ENCODE results near the gene CIAO3.
A peak's percentile ranks its signal among the peaks of the same experiment; 100 is the strongest.
"Not testable (repeated sequence)": the region's sequence is repeated elsewhere in the genome, so short reads cannot be mapped to it uniquely, and the experiment has no call there.

CIAO3 gene

DNA sequence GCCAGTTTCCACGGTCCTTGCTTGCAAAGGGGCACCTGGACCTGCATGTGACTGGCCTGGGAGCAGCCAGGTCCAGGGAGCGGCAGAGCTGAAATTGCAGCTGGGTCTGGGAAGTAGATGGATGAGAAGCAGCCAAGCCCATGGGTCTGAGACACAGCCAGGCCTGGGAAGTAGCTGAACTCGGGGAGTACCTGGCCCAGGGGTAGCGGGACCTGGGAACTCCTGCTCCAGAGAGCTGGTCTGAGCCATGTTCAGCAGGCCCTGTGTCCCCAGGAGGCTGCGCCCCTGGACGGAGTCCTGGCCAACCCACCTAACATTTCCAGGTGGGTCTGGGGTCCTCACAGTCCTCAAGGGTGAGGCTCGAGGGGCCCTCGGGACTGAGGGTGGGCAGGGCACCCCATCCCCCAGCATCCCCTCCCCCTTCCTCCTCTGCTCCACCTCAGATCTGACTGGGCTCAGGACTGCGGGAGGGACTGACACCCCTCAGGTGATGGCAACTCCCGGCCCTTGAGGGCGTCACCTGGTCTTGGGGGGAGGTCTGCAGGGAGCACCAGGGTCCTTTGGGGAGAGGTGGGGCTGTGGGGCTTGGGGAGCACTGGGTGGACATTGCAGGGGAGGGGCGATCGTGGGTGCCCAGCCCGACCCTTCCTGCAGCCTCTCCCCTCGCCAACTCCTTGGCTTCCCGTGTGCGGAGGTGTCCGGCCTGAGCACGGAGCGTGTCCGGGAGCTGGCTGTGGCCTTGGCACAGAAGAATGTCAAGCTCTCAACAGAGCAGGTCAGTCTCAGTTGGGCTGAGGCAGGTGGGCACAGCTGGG, 22.8 kb upstream of the CIAO3 start:
- DNase-seq, result no peak
- intact Hi-C loops (cut with DNase I), result no loop called here

DNA sequence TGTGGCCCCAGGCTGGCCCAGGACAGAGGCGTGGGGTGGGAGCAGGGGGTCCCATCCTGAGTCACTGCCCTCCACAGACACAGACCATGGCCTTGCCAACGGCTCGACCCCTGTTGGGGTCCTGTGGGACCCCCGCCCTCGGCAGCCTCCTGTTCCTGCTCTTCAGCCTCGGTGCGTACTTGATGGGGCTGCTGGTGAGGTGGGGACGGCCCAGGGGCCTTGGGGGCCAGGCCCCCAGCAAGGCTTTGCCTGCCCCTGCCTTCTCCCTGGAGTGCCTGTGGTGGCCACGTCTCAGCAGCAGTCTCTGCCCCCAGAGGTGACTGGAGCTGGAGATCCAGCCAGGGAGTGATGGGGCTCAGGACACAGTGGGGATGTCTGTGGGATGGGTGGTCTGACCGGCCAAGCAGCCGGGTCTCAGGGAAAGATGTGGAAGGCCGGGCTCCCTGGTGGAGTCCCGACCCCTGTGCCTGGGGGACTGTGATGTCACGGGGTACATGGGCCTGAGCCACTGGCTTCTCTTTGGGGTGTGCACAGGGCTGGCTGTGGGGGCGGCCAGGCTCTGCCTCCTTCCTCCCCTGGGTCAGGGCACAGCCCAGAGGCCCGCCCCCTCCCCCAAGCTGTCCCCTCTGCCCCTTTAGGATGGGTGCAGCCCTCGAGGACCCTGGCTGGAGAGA, 21.9 kb upstream of the CIAO3 start:
- intact Hi-C loops (cut with DNase I), result no loop called here
- DNase-seq, result no peak

DNA sequence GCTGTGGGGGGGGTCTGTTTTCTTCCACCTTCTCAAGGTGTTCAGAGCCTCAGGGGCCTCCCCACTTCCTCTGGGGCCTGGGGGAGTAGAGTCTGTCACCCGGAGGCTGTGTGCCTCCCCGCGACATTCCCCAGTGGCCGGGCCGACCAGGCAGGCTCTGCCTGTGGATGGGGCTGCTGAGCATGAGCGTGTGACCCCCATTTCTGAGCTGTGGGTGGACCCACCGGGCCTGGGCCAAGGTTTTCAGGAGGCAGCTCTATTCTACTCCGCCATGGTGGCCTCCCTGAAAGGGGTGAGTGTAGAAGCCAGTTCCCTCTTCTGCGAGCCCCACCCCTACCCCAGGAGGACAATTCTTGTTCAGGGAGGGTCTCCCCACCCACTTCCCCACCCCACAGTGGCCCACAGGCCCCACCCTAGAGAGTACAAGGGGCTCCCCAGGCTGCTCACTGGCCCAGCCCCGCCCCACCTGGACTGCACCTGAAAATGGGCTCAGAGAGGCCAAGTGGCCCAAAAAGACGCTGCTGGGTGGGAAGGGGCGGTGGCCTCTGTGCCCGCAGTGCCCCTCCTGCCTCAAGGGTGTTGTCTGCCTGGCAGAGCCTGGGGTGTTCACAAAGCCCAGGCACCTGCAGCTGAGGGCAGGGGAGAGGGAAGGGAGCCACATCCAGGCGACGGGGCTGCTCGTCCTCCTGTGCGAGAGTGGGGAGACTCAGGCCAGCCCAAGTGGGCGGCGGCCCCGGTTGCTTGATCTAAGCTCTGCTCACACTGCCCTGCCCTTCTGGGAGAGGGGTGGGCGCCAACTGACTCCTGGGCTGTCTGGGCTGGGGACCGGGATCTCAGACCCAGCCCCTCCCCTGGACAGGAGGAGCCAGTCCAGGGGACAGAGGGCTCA, 21.1 kb upstream of the CIAO3 start:
- intact Hi-C loops (cut with DNase I), result no loop called here
- DNase-seq, result no peak

DNA sequence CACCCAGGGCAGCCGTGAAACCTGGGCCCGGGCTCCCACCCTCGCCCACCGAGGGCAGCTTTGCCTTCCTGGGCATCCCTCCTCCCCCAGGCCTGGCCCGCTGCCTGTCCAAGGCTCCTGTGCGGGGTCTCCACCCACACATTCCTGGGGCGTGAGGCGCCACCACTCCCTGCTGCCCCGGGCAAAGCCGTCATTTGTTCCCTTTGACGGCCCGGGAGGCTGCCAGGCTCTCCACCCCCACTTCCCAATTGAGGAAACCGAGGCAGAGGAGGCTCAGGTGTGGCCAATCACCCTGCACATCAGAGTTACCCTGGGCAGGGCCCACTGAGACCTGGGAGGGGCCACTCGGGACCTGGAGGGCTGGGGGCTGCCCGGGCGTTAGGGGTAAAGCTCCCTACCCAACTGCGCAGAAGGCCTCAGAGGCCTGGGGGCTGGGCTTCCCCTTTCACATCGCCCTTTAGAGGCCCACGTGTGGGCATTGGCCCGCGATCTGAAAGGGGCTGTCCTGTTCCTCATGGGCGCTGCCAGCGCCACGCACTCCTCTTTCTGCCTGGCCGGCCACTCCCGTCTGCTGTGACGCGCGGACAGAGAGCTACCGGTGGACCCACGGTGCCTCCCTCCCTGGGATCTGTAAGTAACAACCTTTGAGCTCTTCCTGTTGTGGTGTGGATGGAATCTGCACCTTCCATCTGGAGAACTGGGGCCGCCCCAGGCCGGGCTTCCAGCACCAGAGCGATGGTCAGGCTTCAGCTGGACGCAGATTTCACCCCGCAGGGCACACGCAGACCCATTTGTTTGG, 19.9 kb upstream of the CIAO3 start, which contains the start of gene MSLN:
Gene MSLN, plus strand, starts transcription at position 190 of the 799 bp plus-strand sequence. CDS start 1,947 bp downstream, outside the sequence.
- intact Hi-C loops (cut with DNase I), result no loop called here
- DNase-seq, result no peak

DNA sequence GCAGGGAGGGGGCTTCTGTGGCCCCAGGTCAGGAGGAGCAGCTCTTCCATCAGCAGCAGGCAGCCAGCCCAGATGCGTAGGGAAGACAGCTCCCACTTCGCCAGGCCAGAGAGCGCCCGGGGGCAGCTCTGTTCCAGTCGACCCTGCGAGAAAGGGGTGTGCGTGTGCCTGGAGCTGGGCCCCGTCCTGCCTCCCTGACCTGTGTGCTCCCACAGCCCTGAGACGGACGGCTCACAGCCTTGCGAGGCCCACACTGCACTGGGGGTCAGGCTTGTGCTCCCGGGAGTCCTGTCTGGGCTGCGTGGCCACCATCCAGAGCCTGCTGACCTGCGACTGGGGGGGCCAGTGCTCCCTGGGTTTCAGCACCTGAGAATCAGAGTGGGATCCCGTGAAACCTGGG, 19.3 kb upstream of the CIAO3 start:
- DNase-seq, result no peak
- intact Hi-C loops (cut with DNase I), result no loop called here

DNA sequence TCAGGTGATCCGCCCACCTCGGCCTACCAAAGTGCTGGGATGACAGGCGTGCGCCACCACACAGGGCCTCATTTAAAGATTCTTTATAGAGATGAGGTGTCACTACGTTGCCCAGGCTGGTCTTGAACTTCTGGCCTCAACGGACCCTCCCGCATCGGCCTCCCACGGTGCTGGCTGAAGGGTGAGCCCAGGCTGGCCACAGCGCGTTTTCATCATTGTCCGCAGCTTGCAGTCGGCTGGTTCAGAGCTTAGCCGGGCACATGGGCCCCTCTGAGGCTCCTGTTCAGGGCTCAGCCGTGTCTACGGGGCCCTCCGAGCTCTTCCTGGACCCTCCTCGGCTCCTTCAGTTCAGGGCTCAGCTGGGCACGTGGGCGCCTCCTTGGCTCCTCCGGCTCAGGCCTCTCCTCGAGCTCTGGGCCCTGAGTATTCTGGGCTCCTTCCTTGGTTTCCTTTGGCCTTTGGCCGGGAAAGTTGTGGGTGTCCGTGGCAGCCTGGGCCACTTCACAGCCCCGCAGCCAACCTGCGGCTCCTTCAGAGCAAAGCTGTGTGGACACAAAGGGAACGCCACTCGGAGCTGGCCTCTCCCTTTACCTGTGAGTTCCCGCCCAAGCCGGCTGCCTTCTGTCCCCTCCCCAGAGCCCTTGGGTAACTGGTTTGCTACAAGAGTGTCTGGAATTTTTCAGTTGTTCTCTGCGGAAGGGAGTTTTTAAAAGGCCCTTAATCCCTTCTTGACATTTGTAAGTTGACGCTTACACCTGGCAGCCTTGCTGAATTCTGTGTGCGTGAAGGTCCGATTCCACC, 18.5 kb upstream of the CIAO3 start:
- intact Hi-C loops (cut with DNase I), result no loop called here
- DNase-seq, result no peak

DNA sequence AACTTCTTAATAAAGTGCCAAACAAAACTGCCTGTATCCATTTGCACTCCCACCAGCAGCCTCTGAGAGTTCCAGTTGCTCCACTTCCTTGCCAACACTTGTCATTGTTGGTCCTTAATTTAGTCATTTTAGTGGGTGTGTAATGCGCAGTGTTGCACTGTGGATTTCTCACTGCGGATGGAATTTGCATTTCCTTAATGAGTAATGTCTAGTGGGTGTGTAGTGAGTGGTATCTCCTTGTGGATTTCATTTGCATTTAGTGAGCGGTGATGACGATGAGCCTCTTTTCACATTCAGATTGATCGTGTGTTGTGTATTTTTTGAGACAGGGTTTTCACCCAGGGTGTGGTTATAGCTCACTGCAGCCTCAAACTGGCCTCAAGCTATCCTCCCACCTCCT, 15.6 kb upstream of the CIAO3 start:
- intact Hi-C loops (cut with DNase I), result no loop called here
- DNase-seq, result no peak

DNA sequence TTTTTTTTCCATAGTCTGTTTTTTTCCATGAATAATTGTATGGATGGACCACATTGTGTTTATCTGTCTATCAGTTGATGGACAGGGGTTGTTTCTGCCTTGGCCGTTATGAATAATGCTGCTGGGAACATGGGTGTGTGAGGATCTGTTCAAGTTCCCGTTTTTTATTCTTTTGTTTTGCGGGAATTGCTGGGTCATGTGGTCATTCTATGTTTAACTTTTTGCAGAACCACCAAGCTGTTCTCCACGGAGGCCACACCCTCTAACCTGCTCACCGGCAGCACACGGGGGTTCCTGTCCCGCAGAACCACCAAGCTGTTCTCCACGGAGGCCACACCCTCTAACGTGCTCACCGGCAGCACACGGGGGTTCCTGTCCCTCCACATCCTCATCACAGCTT, 13.9 kb upstream of the CIAO3 start:
- no peak for DNase-seq
- intact Hi-C loops (cut with DNase I), result no loop called here

DNA sequence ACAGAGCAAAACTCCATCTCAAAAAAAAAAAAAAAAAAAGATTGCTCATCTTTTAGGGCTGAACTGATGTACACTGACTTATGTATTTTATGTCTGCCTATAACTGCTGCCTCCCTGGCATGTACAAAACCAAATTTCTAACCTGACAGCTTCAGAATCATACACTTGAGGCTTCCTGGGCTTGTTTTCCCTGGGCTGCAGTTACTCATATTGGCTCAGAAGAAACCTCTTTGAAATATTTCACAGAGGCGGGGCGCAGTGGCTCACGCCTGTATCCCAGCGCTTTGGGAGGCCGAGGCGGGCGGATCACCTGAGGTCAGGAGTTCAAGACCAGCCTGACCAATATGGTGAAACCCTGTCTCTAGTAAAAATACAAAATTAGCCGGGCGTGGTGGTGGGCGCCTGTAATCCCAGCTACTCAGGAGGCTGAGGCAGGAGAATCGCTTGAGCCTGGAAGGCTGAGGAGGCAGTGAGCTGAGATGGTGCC, 13.4 kb upstream of the CIAO3 start:
- intact Hi-C loops (cut with DNase I); DNase-seq: not testable (repeated sequence)

DNA sequence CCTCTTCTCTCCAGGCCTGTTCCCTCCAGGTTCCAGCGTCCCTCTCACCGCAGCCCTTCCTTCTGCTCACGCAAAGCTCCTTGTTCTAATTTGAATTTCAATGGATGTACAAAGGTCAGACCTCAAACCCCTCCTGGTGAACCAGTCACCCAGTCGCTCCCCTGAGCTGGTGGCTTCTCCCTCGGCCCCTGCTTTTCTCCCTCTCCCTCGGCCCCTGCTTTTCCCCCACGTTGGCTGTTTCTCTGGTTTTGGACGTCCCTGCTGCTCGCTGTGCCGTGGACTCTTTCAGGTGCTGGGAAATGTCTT, 11.2 kb upstream of the CIAO3 start:
- DNase-seq, result no peak
- intact Hi-C loops (cut with DNase I), result no loop called here

DNA sequence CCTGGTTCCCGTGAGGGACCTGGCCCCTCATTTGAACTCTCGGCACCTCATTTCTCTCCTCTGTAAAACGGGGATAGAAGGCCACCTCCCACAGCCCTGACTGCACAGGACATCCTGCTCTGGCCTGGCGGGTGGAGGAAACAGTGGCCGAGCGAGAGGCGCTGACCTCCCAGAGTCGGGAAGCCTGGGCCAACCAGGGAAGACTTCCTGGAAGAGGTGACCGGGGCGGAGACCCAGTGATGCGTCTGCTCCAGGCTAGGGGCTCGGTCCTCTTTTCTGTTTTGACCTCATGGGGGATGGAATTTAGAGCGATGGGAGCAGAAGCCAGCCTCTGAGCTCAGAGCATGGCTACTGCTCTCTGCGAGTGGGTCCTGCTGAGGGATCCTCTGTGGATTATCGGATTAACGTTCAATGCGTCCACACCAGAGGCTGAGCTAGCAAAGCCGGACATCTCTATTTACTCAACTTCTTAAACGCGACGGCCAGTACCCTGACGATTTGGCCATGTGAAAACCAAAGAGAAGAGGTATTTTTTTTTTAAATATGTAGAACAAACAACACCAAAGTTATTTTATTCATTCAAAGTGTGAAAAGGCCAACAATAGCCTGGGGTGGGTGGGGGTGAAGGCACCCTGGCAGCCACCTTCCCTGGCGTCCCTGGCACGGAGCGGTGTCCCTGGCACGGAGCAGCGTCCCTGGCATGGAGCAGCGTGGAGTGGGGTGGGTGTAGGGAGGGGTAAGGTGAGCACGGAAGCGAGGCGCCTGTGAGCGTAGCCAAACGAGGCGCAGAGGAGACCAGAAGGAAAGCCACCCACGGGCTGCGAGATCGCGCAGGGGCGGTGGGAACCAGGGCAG, 10.6 kb upstream of the CIAO3 start:
- intact Hi-C loops (cut with DNase I), result no loop called here
- DNase-seq, result peak in 5 of 42 donors; percentile 12 to 41 (median 33)

DNA sequence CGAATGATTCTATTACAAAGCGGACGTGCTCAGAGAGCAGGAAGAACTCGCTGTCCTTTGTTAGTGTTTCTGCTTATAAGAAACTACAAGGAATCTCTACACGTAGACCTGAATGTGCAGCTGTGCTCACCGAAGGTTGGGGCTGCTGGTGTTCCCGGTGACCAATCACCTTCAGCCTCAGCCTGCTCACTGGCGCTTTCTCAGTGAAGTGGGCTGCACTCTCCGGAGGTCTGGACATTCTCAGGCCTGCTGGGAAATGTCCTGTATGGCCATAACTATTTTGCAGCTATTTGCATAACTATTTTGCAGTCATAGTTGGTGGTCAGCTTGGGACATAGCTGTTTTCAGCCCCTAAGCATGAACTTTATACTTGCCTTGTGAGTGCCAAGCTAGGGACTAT, 9.7 kb upstream of the CIAO3 start:
- no peak for DNase-seq

DNA sequence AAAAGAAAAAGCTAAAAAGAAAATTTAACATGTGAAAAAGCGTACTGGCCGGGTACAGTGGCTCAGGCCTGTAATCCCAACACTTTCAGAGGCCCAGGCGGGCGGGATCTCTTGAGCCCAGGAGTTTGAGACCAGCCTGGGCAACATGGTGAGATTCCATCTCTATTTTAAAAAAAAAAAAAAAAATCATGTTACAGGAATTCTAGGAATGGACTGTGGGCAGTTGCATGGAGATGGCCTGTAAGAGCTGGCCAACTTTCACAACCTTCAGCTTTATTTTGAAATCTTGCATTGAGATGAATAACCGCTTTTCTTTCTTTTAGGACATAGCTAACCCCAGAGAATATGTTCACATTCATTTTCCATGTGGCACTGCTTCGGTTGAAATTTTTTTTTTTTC, 8.2 kb upstream of the CIAO3 start:
- intact Hi-C loops (cut with DNase I), result no loop called here
- no peak for DNase-seq

More for the DNA sequence above, 9.7 kb upstream of the CIAO3 start:
- intact Hi-C loops (cut with DNase I), result no loop called here

DNA sequence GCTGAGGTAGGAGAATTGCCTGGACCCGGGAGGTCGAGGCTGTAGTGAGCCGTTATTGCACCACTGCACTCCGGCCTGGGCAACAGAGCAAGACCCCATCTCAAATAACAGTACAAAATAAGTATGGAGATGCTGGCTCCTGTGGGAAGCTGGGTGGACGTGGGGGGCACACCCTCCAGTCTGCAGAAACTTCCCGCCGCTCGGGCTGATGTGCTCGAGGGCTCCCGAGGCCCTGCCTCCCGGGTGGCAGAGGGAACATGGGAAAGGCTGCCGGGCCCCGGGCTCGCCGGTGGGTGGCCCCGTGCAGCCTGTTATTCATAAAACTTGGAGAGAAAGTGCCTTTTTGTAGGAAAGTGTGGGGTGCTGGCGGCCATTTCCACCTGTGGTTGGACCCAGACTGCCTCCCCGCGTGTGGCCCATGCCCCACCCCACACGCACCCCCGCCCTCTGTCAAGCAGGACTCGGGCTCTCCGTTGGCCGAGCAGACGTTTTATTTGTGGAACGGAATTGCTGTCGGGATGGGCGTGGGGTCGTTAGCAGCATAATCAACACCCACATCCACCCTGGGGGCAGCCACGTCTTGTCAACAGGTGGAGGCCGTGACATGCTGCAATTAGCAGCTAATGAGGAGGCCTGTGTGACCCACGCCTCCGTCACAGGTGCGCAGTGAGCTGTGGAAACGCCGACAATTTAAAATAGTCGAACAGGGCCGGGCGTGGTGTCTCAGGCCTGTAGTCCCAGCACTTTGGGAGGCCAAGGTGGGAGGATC, 7.4 kb upstream of the CIAO3 start:
- intact Hi-C loops (cut with DNase I), result no loop called here

DNA sequence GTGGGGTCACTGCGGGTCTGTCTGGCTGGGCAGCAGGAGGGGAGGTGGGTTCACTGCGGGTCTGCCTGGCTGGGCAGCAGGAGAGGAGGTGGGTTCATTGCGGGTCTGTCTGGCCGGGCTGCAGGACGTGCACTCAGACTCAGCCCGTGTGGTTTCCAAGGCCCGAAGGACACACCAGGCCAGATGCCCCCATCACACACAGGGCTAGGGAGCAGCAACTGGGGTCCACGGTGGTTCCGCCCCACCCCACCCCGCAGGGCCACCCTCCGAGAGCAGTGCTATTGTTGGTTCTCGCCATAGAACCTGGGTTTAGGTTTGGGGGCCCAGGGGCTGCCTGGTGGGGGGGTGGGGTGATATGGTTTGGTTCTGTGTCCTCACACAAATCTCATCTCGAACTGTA, 5.8 kb upstream of the CIAO3 start:
- intact Hi-C loops (cut with DNase I), result no loop called here
- no peak for DNase-seq

More for the DNA sequence above, 7.4 kb upstream of the CIAO3 start:
- no peak for DNase-seq

DNA sequence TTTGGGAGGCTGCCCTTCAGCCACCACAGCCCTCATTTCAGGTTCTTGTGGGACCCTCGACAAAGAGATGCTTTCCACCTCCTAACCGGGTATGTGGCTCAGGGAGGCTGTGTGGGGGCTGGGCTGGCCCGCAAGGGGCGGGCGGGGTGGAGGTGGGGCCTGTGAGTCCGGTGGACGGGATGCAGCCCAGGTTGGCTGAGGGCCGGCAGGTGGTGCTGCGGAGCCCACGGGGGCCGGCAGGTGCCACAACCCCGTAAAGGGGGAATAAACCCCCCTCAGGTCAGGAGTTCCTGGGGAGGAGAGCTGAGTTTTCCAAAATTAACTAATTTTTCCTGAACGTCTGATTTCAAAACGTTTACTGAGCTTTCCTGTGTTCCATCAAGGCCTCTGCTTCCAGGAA, 4.9 kb upstream of the CIAO3 start:
- DNase-seq, result no peak
- intact Hi-C loops (cut with DNase I), result no loop called here
